CD4-positive, CD25-positive, alpha-beta regulatory T cell (primary cell): ENCODE measurements around the gene SLC17A3. TPM values are rescaled to one million over a fixed set of nuclear protein-coding genes. Genes with fewer than 3 reads are reported as not detected.

ENCODE experiments used
- ATAC-seq, 2 donors: fragments of 150-1000 bp; cut with Tn5 transposase; one replicate each; pipeline ENCODE4 v1.10.0; 2021; ENCODE audit warnings: low read depth in 2 of 2, moderate number of reproducible peaks in 2 of 2, moderate library complexity in 1 of 2
- DNase-seq, 3 donors: peaks; one replicate each; pipeline versions ENCODE4 v3.0.0 to v3.0.0-alpha.2; 2012 to 2022; ENCODE audit warnings: mixed read lengths in 1 of 3
- H3K27ac ChIP-seq: one replicate; pipeline ENCODE4 v1.7.0; 2013; ENCODE audit warnings: mild to moderate bottlenecking, low read length; ENCODE audit not compliant: insufficient read depth, poor library complexity, severe bottlenecking
- H3K27me3 ChIP-seq: one replicate; pipeline ENCODE4 v1.7.0; 2013; ENCODE audit warnings: low read length; ENCODE audit not compliant: control insufficient read depth, insufficient read depth
- H3K36me3 ChIP-seq: one replicate; pipeline ENCODE4 v1.7.0; 2013; ENCODE audit warnings: mild to moderate bottlenecking, low read length, moderate library complexity; ENCODE audit not compliant: control insufficient read depth, insufficient read depth
- H3K4me1 ChIP-seq: 2 replicates; pipeline ENCODE4 v1.7.0; 2013; ENCODE audit warnings: mild to moderate bottlenecking, low read length; ENCODE audit not compliant: insufficient read depth, control insufficient read depth, poor library complexity, severe bottlenecking
- H3K4me3 ChIP-seq: one replicate; pipeline ENCODE4 v1.7.0; 2013; ENCODE audit warnings: low read depth, mild to moderate bottlenecking, low read length, moderate library complexity
- H3K9me3 ChIP-seq, 2 experiments: 1 replicate in 1 of 2; 2 replicates in 1 of 2; pipeline ENCODE4 v1.7.0; 2013; ENCODE audit warnings: low read length in 2 of 2, mild to moderate bottlenecking in 1 of 2, moderate library complexity in 1 of 2; ENCODE audit not compliant: control insufficient read depth in 2 of 2
- H3K27ac Mint-ChIP-seq, 3 donors: one replicate each; pipeline ENCODE4 v1.8.0; 2020 to 2022; ENCODE audit warnings: mild to moderate bottlenecking in 3 of 3, mixed read lengths in 3 of 3, moderate library complexity in 2 of 3
- H3K27me3 Mint-ChIP-seq: one replicate; pipeline ENCODE4 v1.8.0; 2022; ENCODE audit warnings: mild to moderate bottlenecking, mixed read lengths
- H3K36me3 Mint-ChIP-seq: one replicate; pipeline ENCODE4 v1.8.0; 2020; ENCODE audit warnings: mixed read lengths
- H3K4me1 Mint-ChIP-seq, 4 donors: one replicate each; pipeline ENCODE4 v1.8.0; 2020 to 2022; ENCODE audit warnings: mixed read lengths in 4 of 4, mild to moderate bottlenecking in 1 of 4
- H3K4me3 Mint-ChIP-seq, 4 donors: one replicate each; pipeline ENCODE4 v1.8.0; 2020 to 2022; ENCODE audit warnings: mild to moderate bottlenecking in 4 of 4, mixed read lengths in 4 of 4, moderate library complexity in 3 of 4
- H3K9me3 Mint-ChIP-seq, 7 donors: one replicate each; pipeline ENCODE4 v1.8.0; 2020 to 2022; ENCODE audit warnings: mixed read lengths in 7 of 7, mild to moderate bottlenecking in 3 of 7, moderate library complexity in 2 of 7
- polyA plus RNA-seq, 4 donors: library from polyadenylated mRNA; unstranded; fragments of 300-500 nt; fragmentation: Illumina TruSeq; gene quantifications; one replicate each; pipeline ENCODE4 v1.2.3, GENCODE V29; 2021
- total RNA-seq: library from RNA; stranded (reverse); gene quantifications from one replicate; pipeline ENCODE4 v1.2.3, GENCODE V29; 2022

Gene SLC17A3
- total and polyA plus RNA-seq, 5 donors from 2014 or later = 0.31 TPM; not detected in 4

DNA sequence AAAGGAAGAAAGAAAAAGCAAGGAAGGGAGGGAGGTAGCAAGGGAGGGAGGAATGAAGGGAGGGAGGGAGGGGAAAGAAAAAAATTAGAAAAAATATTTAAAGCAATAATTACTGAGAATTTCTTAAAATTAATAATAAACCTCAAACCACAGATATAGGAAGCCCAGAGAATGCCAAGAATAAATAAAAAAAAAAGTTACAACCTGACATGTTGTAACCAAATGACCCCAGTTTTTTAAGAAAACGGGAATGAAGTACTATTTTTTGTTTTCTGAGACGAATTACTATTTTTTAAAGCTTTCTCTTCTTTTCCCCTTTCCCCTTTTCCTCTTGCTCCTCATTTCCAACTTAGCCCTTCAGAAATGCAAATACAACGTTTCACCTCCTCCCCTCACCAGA, 58.8 kb downstream of the SLC17A3 start:
- no peaks in the 10 kb centered on the region for H3K36me3 Mint-ChIP-seq
- H3K27ac ChIP-seq = no peak overlapping the region
- no peaks in the 10 kb centered on the region for H3K36me3 ChIP-seq
- H3K27me3 ChIP-seq = peaks cover 4% of the 10 kb centered on the region
- H3K4me1 ChIP-seq = no peaks in the 10 kb centered on the region
- ATAC-seq (no peak), DNase-seq (no peak)
- H3K27ac Mint-ChIP-seq = no peak overlapping the region
- no peaks in the 10 kb centered on the region for H3K4me1 Mint-ChIP-seq
- peaks cover 27% of the 10 kb centered on the region for H3K27me3 Mint-ChIP-seq
- peaks cover 0 to 3% (median 1%) of the 10 kb centered on the region in 7 donors for H3K9me3 Mint-ChIP-seq
- no peak overlapping the region for H3K4me3 ChIP-seq
- H3K4me3 Mint-ChIP-seq = no peak overlapping the region
- H3K9me3 ChIP-seq = no peaks in the 10 kb centered on the region

DNA sequence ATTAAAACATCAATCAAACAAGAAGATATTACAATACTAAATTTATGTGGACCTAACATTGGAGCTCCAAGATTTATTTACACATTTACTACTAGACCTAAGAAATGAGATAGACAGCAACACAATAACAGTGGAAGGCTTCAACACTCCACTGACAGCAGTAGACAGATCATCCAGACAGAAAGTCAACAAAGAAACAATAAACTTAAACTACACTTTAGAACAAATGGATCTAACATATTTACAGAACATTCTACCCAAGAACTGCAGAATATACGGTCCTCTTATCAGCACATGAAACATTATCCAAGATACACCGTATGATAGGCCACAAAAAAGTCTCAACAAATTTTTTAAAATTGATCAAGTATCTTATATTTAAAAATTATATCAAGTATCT, 69.2 kb downstream of the SLC17A3 start:
- H3K36me3 Mint-ChIP-seq = no peaks in the 10 kb centered on the region
- peaks cover 28% of the 10 kb centered on the region for H3K27me3 Mint-ChIP-seq
- Histone ChIP-seq H3K36me3 (no peaks in the 10 kb centered on the region), H3K27ac (no peak overlapping the region), H3K4me1 (no peaks in the 10 kb centered on the region), H3K4me3 (no peak overlapping the region), H3K9me3 (peaks cover 0 to 3% of the 10 kb centered on the region in 2 experiments), H3K27me3 (peaks cover 33% of the 10 kb centered on the region)
- no peak overlapping the region for H3K27ac Mint-ChIP-seq
- no peak for ATAC-seq
- peaks cover 0 to 3% (median 0%) of the 10 kb centered on the region in 7 donors for H3K9me3 Mint-ChIP-seq
- H3K4me3 Mint-ChIP-seq = no peak overlapping the region
- no peak for DNase-seq
- H3K4me1 Mint-ChIP-seq = no peaks in the 10 kb centered on the region

DNA sequence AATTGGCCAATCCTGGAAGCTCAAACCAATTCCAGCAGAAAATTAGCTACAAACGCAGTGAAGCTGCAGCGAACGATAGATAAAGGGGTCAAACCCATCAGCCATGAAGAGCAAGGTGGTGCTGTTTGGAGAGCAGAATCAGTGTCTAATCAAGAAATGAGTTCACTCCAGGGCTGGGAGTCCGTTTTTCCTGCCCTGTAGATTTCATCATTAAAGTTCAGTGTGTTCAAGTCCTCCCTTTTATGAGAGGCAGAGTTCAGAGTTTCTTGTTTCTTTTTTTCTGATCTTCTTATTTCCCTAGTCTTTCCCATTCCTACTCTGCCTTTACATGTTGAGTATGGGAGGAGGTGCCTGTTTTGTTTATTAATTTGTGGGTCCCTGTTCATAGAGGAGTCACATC, 72.6 kb downstream of the SLC17A3 start:
- no peak overlapping the region for H3K4me3 Mint-ChIP-seq
- peaks cover 33% of the 10 kb centered on the region for H3K27me3 Mint-ChIP-seq
- Histone ChIP-seq H3K9me3 (peaks cover 0 to 3% of the 10 kb centered on the region in 2 experiments), H3K4me1 (no peaks in the 10 kb centered on the region), H3K27me3 (peaks cover 26% of the 10 kb centered on the region), H3K36me3 (no peaks in the 10 kb centered on the region), H3K4me3 (no peak overlapping the region), H3K27ac (no peak overlapping the region)
- no peaks in the 10 kb centered on the region for H3K4me1 Mint-ChIP-seq
- peaks cover 0 to 1% (median 0%) of the 10 kb centered on the region in 7 donors for H3K9me3 Mint-ChIP-seq
- ATAC-seq (no peak), DNase-seq (no peak)
- no peak overlapping the region for H3K27ac Mint-ChIP-seq
- no peaks in the 10 kb centered on the region for H3K36me3 Mint-ChIP-seq

Other genes starting within 250 kb of the SLC17A3 start
- not detected for gene SCGN, start 222.0 kb downstream of the SLC17A3 start, total RNA-seq
- not detected for gene SCGN, start 222.0 kb downstream of the SLC17A3 start, polyA plus RNA-seq
- gene SLC17A4, start 119.5 kb downstream of the SLC17A3 start, total RNA-seq = not detected
- gene SLC17A4, start 119.5 kb downstream of the SLC17A3 start, polyA plus RNA-seq = not detected
- not detected for gene SLC17A1, start 42.2 kb downstream of the SLC17A3 start, total RNA-seq
- gene SLC17A1, start 42.2 kb downstream of the SLC17A3 start, polyA plus RNA-seq = not detected
- not detected for gene SLC17A2, start 56.4 kb upstream of the SLC17A3 start, total RNA-seq
- not detected for gene SLC17A2, start 56.4 kb upstream of the SLC17A3 start, polyA plus RNA-seq
- gene TRIM38, start 88.6 kb upstream of the SLC17A3 start, total RNA-seq = 22.9 TPM
- 10 to 100 TPM in 1 of 4 donors, 1 to 10 TPM in 3; 6.6 to 10.9 (median 8.4) TPM for gene TRIM38, start 88.6 kb upstream of the SLC17A3 start, polyA plus RNA-seq
- gene HFE, start 213.2 kb upstream of the SLC17A3 start, total RNA-seq = 2.6 TPM
- 1 to 10 TPM; 1.2 to 2.5 (median 2.4) TPM for gene HFE, start 213.2 kb upstream of the SLC17A3 start, polyA plus RNA-seq